ENCODE measurements around the gene PTPRG. TPM values are rescaled to one million over a fixed set of nuclear protein-coding genes. Genes with fewer than 3 reads are reported as not detected.

PTPRG gene
- total RNA-seq, 3 donors from 2014 or later: 28.9 to 54.7 (median 40.4) TPM

DNA sequence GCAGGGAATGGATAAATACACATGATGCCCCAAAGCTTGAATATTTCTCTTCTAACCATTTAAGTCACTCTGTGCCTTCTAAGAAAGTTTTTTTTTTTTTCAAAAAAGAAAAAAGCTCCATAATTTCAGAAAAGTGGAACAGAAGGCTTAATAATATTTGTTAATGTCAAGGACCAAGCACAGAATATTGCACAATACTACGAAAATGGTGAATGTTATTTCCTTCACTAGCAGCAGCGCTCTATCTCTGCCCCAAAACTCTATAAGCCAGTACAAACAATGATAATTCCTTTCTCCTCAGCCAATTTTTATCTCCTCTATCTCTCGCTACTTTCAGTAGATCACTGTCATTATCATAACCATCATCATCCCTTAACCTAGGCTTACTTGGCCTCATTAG is 739.2 kb downstream of the PTPRG start:
- H3K9me3 ChIP-seq: peaks cover 9% of the 10 kb centered on the region
- no peaks in the 10 kb centered on the region for H3K36me3 ChIP-seq (ENCODE audit: low read depth)
- no peak overlapping the region for H3K4me3 ChIP-seq
- intact Hi-C loops (cut with DNase I, micrococcal nuclease): no loop called here
- no peaks in the 10 kb centered on the region for H3K4me1 ChIP-seq (ENCODE audit: low read depth)
- TF ChIP-seq, protein P1, sequence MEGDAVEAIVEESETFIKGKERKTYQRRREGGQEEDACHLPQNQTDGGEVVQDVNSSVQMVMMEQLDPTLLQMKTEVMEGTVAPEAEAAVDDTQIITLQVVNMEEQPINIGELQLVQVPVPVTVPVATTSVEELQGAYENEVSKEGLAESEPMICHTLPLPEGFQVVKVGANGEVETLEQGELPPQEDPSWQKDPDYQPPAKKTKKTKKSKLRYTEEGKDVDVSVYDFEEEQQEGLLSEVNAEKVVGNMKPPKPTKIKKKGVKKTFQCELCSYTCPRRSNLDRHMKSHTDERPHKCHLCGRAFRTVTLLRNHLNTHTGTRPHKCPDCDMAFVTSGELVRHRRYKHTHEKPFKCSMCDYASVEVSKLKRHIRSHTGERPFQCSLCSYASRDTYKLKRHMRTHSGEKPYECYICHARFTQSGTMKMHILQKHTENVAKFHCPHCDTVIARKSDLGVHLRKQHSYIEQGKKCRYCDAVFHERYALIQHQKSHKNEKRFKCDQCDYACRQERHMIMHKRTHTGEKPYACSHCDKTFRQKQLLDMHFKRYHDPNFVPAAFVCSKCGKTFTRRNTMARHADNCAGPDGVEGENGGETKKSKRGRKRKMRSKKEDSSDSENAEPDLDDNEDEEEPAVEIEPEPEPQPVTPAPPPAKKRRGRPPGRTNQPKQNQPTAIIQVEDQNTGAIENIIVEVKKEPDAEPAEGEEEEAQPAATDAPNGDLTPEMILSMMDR (IDR thresholded peaks at IDR 0.05): no peak
- DNase-seq (no peak), ATAC-seq (no peak)

DNA sequence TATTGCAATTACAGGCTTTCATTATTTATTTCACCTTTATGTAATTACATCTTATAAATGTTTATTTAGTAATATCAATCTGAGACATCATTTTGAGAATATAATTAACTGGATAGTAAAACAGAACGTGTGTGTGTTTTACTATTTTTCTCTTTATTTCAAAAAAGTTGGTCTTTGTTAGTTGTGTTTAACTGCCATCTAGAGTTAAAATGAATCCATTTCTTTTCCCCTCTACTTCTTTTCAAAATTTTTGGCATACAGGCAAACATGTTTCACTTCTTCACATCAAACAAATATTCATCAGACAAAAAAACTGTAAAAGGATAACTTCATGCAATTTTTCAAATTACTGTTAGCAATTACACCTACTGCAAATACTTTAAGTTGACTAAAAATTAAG is 750.8 kb downstream of the PTPRG start:
- no peak for ATAC-seq
- intact Hi-C loops (cut with DNase I, micrococcal nuclease): no loop called here
- DNase-seq: no peak
- Histone ChIP-seq H3K9me3 (no peaks in the 10 kb centered on the region), H3K4me1 (ENCODE audit: low read depth) (no peaks in the 10 kb centered on the region), H3K36me3 (ENCODE audit: low read depth) (no peaks in the 10 kb centered on the region), H3K4me3 (no peak overlapping the region)
- TF ChIP-seq, protein P1 (IDR thresholded peaks at IDR 0.05): no peak

DNA sequence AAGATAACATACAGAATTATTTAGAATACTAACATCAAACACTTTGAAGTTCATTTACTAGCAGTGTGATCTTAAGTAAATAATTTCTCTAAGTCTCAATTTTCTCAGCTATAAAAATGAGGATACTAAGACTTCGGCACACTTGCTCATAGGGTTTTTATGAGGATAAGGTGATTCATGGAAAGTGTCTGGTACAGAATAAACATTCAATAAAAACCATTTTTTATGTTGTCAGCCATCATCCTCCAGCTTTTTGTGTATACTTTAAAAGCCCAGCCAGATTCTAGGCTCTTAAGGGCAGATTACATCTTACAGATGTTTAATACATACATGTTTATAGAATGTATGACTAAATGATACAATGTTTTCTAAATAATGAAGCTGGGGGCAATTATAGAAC is 755.2 kb downstream of the PTPRG start:
- Histone ChIP-seq H3K4me1 (ENCODE audit: low read depth) (no peaks in the 10 kb centered on the region), H3K36me3 (ENCODE audit: low read depth) (no peaks in the 10 kb centered on the region), H3K4me3 (no peak overlapping the region), H3K9me3 (no peaks in the 10 kb centered on the region)
- intact Hi-C loops (cut with DNase I, micrococcal nuclease): no loop called here
- TF ChIP-seq, protein P1 (IDR thresholded peaks at IDR 0.05): no peak
- DNase-seq: no peak
- no peak for ATAC-seq

DNA sequence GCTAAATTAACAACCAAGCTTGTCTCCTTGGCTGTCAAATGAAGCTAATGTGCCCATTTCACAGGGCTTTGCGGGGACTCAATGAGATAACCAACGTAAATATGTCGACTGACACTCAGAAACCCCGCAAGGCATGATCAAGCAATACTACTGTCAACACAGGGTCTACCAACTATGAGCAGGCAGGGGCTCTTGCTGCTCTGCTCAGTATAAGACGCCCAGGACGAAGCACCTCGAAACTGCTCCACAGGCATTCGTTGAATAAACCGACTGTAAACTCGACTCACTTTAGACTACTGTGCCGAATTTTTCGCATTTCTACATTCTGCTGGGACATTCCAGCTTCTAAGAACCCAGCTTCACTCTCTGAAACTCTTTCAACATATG is 757.0 kb downstream of the PTPRG start:
- DNase-seq: no peak
- Histone ChIP-seq H3K4me1 (ENCODE audit: low read depth) (no peaks in the 10 kb centered on the region), H3K36me3 (ENCODE audit: low read depth) (no peaks in the 10 kb centered on the region), H3K4me3 (no peak overlapping the region), H3K9me3 (no peaks in the 10 kb centered on the region)
- no peak for ATAC-seq
- intact Hi-C loops (cut with DNase I, micrococcal nuclease): no loop called here
- TF ChIP-seq, protein P1 (IDR thresholded peaks at IDR 0.05): no peak

DNA sequence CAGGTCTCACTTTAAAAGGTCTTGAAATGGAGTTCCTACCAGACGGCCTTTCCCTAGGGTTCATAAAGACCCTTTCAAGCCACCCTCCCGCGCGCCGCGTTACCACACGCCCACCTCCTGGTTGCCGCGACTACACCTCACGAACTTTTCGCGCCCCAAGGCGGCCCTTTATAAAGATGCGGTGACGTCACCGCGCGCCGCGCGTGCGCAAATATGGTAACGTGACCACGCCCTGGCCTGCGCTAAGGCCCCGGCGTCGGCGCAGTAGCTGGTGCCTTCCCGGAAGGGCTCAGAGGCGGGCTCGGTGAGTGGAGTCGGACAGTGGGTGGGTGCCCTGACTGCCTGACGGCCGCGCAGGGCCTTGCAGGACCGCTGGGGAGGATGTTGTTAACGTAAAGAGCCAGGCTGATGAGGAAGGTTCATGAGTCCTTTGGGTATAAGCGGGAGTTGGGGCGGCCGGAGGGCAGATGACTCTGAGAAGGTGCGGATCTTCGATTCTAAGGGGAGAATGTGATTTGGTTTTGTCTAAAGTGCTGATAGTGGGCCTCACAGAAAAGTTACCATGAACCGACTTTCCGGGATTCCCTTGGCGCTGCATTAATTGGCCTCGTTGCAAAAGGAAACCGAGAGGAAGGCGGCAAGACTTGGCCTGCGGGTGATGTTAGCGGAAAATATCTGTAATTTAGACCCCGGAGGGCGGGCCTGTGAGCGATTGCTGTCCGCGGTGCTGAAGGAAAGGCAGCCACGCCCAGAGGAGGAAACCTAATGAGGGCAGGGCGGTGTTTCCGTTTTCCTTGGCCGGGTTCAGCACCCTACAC is 757.6 kb downstream of the PTPRG start:
- Histone ChIP-seq H3K9me3 (no peaks in the 10 kb centered on the region), H3K4me1 (ENCODE audit: low read depth) (no peaks in the 10 kb centered on the region), H3K4me3 (no peak overlapping the region), H3K36me3 (ENCODE audit: low read depth) (no peaks in the 10 kb centered on the region)
- TF ChIP-seq, protein P1 (IDR thresholded peaks at IDR 0.05): no peak
- intact Hi-C loops (cut with DNase I, micrococcal nuclease): no loop called here
- DNase-seq (peak; percentile 78 to 84 (median 82)), ATAC-seq (peak; percentile 97)

Data from mucosa of descending colon (tissue), 3 donors.